ENCODE measurements around the gene BRWD1.

BRWD1 gene

DNA sequence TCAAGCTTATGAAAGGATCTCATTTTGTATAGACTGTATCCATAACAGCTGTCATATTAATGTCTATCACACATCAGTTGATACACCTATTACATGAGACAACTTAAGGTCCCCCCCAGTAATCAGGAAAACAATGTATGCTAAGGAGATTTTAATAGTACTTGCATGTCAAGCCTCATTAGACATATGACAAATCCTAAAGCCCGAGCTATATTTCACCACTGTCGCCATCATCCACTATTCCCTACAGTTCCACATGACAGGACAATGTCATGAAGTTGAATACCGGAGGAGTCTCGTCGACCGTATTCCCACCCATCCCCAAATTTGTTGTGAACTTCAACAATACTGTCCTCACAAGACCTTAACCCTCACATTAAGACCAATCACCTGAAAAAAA is 32.0 kb upstream of the BRWD1 start:
- in situ Hi-C loops (cut with HindIII; ENCODE audit: low pct_unique_long_range_greater_than_20kb, low sequenced_read_pairs): no loop called here
- no peak for TF ChIP-seq JUND (IDR thresholded peaks at IDR 0.05; ENCODE audit: low read depth)
- no peak for DNase-seq (ENCODE audit: low read depth in 1 of 2, low spot score in 1 of 2)

DNA sequence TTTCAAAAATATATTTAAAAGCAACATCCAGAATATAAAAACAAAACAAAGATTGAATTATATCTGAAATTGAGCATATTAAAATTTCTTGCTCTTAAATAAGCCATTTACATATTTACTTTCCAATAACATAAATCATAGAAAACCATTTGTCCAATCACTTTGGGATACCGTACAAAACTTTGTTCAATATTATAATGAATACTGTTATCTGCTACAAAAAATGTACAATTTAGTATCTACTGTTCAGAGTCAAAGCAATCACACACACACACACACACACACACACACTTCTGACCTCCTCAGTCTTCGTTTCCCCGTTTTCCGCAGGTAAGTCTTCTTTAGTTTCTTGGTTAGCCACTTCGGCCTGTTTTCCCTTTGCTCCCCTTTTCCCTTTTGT is 31.4 kb upstream of the BRWD1 start:
- in situ Hi-C loops (cut with HindIII; ENCODE audit: low pct_unique_long_range_greater_than_20kb, low sequenced_read_pairs): no loop called here
- DNase-seq (ENCODE audit: low read depth in 1 of 2, low spot score in 1 of 2): no peak
- TF ChIP-seq JUND (IDR thresholded peaks at IDR 0.05; ENCODE audit: low read depth): no peak

DNA sequence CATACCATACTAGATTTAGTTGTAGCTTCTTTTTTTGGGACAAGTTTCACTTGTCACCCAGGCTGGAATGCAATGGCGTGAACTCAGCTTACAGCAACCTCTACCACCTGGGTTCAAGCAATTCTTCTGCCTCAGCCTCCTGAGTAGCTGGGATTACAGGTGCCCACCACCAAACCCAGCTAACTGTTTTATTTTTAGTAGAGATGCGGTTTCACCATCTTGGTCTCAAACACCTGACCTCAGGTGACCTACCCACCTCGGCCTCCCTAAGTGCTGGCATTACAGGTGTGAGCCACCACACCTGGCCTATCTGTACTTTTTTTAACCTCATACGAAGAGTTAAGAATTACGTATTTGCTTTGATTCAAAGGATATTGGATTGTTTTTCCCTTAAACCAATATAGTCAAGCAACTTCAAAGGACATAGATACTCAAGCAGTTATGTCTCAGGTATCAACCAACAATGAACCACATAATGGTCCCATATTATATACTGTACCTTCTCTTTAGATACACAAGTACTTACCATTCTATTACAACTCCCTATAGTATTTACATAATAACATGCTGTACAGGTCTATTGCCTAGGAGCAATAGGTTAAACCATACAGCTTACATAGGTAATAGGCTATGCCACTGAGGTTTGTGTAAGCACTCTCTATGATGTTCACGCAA is 28.0 kb upstream of the BRWD1 start:
- DNase-seq (ENCODE audit: low read depth in 1 of 2, low spot score in 1 of 2): no peak
- in situ Hi-C loops (cut with HindIII; ENCODE audit: low pct_unique_long_range_greater_than_20kb, low sequenced_read_pairs): no loop called here
- TF ChIP-seq JUND (IDR thresholded peaks at IDR 0.05; ENCODE audit: low read depth): no peak

DNA sequence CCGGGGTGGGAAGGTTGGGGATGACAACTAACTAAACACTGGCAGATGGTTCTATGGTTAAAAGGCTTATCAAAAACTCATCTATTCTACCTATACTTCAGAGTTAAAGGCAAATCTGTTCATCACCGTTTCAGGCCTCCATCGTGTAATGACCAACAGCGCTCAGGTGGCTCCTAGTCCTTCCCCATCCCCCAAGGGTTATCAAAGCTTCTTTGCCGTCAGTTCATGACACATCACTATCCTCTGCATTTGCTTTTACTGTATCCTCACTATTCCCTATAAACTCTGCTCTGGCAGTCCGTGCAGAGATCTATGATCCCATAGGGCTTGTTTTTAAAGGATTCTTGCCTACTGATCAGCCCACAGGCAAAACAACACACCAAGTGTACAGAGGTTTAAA is 27.3 kb upstream of the BRWD1 start:
- no peak for DNase-seq (ENCODE audit: low read depth in 1 of 2, low spot score in 1 of 2)
- TF ChIP-seq JUND (IDR thresholded peaks at IDR 0.05; ENCODE audit: low read depth): no peak
- in situ Hi-C loops (cut with HindIII; ENCODE audit: low pct_unique_long_range_greater_than_20kb, low sequenced_read_pairs): no loop called here

DNA sequence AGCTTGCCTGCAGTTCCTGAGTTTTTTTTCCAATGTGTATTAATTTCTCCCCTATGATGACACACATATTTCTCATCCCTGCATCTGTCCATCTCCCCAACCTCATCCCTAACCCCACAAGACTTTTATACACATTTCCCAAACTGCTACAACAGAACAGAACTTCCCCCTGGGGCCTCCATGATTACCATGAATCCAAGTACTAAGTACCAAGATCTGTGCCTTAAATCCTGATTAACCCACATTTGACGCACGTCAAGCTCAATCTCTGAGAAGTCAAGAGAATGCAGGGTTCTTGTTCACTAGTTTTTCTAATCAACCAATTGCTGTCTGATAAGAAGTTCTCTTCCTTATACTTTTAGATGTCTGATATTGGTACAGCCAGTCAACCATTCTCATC is 25.8 kb upstream of the BRWD1 start:
- in situ Hi-C loops (cut with HindIII; ENCODE audit: low pct_unique_long_range_greater_than_20kb, low sequenced_read_pairs): no loop called here
- no peak for DNase-seq (ENCODE audit: low read depth in 1 of 2, low spot score in 1 of 2)
- TF ChIP-seq JUND (IDR thresholded peaks at IDR 0.05; ENCODE audit: low read depth): no peak

DNA sequence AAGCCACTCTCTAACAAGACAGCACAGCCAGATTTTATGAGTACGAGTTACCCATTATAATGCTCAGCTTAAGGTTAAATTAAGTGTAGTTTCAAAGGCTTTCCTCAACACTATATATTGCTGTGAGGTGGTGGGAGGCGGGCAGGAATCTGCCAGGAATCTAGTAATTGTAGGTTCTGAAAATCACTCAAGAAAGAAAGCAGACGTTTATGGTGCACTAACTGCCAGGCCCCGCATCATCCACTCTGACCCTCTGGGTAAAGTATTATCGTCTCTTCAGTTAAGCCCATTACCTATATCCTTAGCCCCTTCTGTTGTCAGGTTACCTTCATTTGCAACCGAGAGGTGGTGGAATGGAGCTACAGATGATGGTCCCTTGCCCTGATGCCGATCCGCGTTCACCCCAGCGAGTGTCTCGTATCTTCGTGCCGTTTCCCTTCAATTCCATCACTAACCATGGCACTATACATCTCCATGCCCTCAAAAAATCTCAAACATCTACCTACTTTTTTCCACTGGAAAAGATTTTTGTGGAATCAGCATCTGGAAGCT is 23.1 kb upstream of the BRWD1 start:
- DNase-seq (ENCODE audit: low read depth in 1 of 2, low spot score in 1 of 2): no peak
- TF ChIP-seq JUND (IDR thresholded peaks at IDR 0.05; ENCODE audit: low read depth): no peak
- in situ Hi-C loops (cut with HindIII; ENCODE audit: low pct_unique_long_range_greater_than_20kb, low sequenced_read_pairs): no loop called here

DNA sequence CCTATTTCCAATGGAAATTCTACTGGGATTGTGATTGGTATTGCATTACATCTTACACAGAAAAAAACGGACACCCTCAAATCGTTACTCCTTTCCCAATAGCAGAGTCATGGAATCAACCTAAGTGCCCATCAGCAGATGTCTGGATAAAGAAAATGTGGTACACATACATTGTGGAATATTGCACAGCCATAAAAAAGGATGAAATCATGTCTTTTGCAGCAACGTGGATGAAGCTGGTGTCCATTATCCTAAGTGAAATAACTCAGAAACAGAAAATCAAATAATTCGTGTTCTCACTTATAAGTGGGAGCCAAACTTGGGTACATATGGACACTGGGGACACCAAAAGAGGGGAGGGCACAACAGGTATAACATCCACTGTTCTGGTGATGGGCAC is 21.2 kb upstream of the BRWD1 start:
- in situ Hi-C loops (cut with HindIII; ENCODE audit: low pct_unique_long_range_greater_than_20kb, low sequenced_read_pairs): no loop called here
- no peak for DNase-seq (ENCODE audit: low read depth in 1 of 2, low spot score in 1 of 2)

DNA sequence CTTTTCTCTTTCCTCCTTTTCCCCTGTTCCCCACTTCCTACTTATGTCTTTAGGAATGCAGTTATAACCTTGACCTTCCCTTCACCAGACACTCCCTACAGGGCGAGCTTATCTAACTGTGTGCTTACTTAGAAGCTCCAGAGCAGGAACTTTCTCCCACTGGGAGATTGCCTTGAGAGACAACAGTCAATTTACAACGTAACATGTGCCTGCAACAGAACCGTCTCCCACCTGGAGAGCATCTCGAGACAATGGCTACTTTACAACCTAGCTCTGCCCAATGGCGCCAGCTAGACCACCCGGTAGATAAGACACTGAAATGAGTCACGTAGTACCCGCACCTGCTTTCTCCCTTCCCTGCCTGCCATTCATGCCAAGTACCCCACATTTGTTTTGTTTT is 18.7 kb upstream of the BRWD1 start:
- in situ Hi-C loops (cut with HindIII; ENCODE audit: low pct_unique_long_range_greater_than_20kb, low sequenced_read_pairs): no loop called here

More for the DNA sequence above, 21.2 kb upstream of the BRWD1 start:
- TF ChIP-seq JUND (IDR thresholded peaks at IDR 0.05; ENCODE audit: low read depth): no peak

DNA sequence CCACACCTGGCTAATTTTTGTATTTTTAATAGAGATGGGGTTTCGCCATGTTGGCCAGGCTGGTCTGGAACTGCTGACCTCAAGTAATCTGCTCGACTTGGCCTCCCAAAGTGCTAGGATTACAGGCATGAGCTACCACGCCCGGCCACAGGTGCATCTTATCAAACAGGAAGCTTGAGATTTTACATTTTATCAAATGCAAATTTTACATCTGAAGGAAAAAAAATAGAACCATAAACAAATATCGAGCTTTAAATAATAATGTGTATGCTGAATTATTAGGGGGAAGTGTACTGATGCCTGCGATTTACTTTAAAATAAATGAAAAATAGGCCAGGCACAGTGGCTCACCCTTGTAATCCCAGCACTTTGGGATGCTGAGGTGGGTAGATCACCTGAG is 16.6 kb upstream of the BRWD1 start:
- DNase-seq (ENCODE audit: low read depth in 1 of 2, low spot score in 1 of 2): no peak
- no peak for TF ChIP-seq JUND (IDR thresholded peaks at IDR 0.05; ENCODE audit: low read depth)
- in situ Hi-C loops (cut with HindIII; ENCODE audit: low pct_unique_long_range_greater_than_20kb, low sequenced_read_pairs): no loop called here

More for the DNA sequence above, 18.7 kb upstream of the BRWD1 start:
- TF ChIP-seq JUND (IDR thresholded peaks at IDR 0.05; ENCODE audit: low read depth): no peak
- no peak for DNase-seq (ENCODE audit: low read depth in 1 of 2, low spot score in 1 of 2)

DNA sequence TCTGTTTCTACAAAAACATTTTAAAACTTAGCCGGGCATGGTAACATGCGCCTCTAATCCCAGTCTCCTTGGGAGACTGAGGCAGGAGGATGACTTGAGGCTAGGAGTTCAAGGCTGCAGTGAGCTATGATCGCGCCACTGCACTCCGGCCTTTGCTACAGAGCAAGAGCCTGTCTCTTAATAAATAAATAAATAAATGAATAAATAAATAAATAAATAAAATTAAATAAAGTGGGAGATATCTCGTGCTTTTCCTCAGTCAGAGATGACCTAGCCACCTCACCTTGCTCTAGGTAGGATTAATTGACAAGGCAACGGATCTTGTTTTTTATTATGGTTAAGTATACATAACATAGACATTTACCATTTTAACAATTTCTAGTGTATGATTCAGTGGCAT is 14.3 kb upstream of the BRWD1 start:
- in situ Hi-C loops (cut with HindIII; ENCODE audit: low pct_unique_long_range_greater_than_20kb, low sequenced_read_pairs): no loop called here
- DNase-seq (ENCODE audit: low read depth in 1 of 2, low spot score in 1 of 2): no peak
- TF ChIP-seq JUND (IDR thresholded peaks at IDR 0.05; ENCODE audit: low read depth): no peak

DNA sequence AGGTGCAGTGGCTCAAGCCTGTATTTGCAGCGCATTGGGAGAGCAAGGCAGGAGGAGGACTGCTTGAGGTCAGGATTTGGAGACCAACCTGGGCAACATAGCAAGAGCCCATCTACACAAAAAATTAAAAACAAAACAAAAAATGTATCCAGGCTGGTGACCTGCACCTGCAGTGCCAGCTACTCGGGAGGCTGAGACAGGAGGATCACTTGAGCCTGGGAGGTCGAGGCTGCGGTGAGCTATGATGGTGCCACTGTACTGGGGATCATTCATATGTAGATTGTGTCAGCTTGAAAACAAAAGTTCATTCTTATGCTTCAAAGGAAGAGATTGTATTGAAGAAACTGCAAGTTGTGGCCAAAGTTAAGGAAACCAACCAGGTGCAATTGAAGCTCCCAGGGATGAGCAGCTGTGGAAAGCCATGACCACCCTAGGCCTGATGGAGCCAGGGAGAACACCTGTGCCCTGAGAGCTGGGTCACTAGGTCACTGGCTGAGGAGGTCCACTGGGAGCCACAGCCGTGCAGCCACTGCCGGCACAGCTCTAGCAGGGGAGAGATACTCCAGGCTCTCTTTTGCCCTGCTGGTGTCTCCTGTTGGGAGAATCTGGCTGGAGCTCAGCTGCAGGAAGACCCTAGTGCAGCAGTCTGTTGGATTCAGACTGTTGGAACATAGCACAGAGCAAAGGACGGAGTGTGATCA is 13.3 kb upstream of the BRWD1 start:
- no peak for DNase-seq (ENCODE audit: low read depth in 1 of 2, low spot score in 1 of 2)
- TF ChIP-seq JUND (IDR thresholded peaks at IDR 0.05; ENCODE audit: low read depth): no peak
- in situ Hi-C loops (cut with HindIII; ENCODE audit: low pct_unique_long_range_greater_than_20kb, low sequenced_read_pairs): no loop called here

DNA sequence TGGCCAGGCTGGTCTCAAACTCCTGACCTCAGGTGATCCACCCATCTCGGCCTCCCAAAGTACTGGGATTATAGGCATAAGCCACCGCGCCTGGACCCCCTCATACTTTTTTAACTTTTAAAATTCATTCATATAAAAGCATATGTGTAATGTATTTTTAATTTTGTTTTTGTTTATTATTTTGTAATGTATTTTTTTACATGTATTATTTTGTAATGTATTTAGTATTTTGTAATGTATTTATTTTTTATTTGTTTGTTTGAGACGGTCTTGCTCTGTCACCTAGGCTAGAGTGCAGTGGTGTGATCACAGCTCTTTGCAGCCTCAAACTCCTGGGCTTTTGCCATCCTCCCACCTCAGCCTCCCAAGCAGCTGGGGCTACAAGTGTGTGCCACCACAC is 12.0 kb upstream of the BRWD1 start:
- no peak for DNase-seq (ENCODE audit: low read depth in 1 of 2, low spot score in 1 of 2)
- in situ Hi-C loops (cut with HindIII; ENCODE audit: low pct_unique_long_range_greater_than_20kb, low sequenced_read_pairs): no loop called here
- no peak for TF ChIP-seq JUND (IDR thresholded peaks at IDR 0.05; ENCODE audit: low read depth)

DNA sequence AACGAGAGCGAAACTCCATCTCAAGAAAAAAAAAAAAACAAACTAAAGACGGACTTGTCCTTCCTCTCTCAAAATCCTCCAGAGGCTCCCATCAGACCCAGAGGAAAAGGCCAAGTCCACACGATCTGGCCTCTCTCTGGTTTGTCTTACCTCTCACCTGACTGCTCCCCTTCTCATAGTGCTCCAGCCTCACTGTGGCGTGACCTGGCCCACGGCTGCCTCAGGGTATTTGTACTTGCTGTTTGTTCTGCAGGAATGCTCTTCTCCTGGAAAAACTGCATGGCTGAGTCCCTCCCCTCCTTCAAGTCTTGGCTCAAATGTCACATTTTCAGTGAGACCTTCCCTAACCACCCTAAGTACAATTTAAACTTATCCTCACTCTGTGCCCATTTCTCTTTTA is 8.0 kb upstream of the BRWD1 start:
- TF ChIP-seq JUND (IDR thresholded peaks at IDR 0.05; ENCODE audit: low read depth): peak; percentile 58; the same call in 1 of the 2 replicates
- in situ Hi-C loops (cut with HindIII; ENCODE audit: low pct_unique_long_range_greater_than_20kb, low sequenced_read_pairs): no loop called here
- peak; percentile 47 to 98 for DNase-seq (ENCODE audit: low read depth in 1 of 2, low spot score in 1 of 2)

All from T47D (cell line).